ENCODE data around the gene TRAPPC4.

Gene TRAPPC4

GRCh38 chr11:119067371-119068222 lies 49.0 kb downstream of the TRAPPC4 start, which contains the start of gene VPS11:
VPS11 (plus strand) TSS chr11:119067818; CDS start chr11:119067824, 6 bp downstream.
- Histone ChIP-seq H3K9me3 (no peaks in the 10 kb centered on the region), H3K36me3 (peaks cover 19% of the 10 kb centered on the region), H3K4me1 (no peaks in the 10 kb centered on the region), H3K4me3 (ENCODE audit: low read depth, low read length) (peak within 1 kb of the TSS; percentile 100), H3K27me3 (no peaks in the 10 kb centered on the region)
- TF ChIP-seq CTCF (IDR thresholded peaks at IDR 0.05; ENCODE audit: low read depth, low read length), result no peak
- DNase-seq, result peak; percentile 98

All from BE2C (cell line).